HG03378 (cell line): ENCODE measurements around the gene PTPRM.

Source experiments
- ATAC-seq: cut with Tn5 transposase; IDR thresholded peaks from one replicate; pipeline ENCODE4 v1.9.1; 2021; ENCODE audit warnings: mild to moderate bottlenecking, moderate library complexity; ENCODE audit not compliant: unreplicated experiment

PTPRM gene

DNA sequence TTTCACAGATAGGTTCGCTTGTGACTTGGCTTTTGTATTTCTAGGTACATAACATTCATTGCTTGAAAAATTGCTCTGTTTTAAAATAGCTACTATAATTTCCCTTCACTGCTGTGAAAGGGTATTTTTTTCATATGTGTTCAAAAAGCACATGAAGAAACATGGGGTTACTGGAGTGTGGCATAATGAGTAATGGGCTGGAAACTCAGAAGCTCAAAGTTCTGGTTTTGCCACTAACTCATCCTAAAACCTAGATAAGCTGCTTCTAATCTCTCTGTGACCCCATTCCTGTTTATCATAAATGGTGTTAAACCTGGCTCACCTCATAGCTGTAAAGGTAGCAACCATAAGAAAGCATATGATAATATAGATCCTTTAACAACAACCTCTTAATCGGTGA lies 319.3 kb downstream of the PTPRM start:
- no peak for ATAC-seq

DNA sequence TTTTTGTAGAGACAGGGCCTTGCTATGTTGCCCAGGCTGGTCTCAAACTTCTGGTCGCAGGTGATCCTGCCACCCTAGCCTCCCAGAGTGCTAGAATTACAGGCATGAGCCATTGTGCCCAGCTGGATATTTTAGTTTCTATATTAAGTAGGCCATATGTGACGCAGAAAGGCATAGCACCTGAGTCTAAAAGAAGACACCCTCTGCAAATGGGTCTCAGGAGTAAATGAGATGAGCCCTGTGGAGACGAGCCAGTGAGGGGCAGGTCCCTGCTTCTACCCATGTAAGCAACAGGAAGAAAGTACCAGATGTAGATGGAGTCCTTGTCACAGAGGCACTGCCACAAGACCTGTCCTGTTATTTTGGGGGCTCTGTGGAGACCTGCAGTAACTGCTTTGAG lies 322.4 kb downstream of the PTPRM start:
- no peak for ATAC-seq

DNA sequence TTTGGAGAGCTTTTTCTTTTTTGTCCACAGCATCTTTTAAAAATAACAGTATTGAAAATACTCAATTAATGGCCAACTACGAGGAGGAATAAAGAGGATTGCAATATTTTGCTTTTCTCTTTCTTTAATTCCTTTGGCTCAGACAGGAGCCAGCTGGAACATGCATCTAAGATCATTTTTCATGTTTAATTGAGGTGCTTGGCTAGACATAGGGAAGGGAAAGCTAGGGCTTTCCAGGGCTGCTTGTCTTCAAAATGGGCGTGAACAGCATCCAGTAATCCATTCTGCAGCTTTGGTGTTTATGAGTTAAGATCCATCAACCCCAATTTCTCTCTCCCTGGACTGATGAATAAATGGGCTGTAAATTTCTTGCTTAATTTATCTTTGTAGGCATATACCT lies 323.0 kb downstream of the PTPRM start:
- ATAC-seq = no peak

DNA sequence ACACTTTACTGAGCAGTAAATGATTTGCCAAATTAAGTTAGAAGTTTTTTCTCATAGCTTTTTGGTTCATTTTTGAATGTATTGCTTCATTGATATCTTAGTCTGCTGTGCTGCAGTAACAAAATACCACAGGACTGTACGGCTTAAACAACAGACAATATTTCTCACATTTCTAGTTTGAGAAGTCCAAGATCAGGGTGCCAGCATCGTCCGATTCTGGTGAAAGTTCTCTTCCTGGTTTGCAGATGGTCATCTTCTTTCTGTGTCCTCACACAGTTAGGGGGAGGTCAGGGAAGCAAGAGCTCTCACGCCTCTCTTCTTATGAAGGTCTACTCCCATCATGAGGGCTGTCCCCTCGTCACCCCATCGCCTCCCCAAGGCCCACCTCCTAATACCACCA lies 325.4 kb downstream of the PTPRM start:
- no peak for ATAC-seq

DNA sequence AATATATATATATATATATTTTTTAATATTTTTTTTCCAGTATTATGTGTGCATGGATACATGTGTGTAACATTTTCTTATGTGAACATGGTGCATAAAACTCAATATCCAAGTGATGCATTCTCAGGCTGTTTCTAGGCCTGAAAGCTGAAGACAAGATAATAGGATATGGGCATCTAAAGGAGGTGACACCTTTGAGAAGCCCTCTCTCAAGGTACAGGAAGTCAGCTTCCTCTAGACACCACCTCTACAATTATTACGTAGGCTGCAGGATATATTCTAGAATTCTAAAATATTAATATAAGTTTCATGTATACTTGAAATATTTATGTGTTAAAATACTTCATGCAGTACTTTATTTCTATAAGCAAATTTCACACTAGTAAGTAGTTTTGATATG lies 327.5 kb downstream of the PTPRM start:
- ATAC-seq = no peak

DNA sequence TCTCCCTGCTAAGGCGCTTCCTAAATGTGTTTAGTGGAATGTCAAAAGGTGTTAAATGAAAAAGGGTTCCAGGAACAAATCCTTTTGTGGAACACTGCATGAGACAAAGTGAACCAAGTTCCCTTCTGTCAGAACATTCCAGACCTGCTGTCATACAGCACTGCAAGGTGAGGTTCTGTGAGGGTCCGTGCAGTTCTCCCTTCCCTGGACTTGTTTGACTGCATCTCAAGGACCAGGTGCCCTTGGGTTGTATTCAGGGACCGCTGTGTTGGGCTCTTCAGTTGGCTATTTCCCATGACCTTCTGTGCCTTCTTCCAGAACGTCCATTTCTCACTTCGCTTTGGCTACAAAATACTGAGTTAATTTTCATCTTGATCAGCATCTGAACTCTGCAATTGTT lies 328.2 kb downstream of the PTPRM start:
- ATAC-seq = no peak

DNA sequence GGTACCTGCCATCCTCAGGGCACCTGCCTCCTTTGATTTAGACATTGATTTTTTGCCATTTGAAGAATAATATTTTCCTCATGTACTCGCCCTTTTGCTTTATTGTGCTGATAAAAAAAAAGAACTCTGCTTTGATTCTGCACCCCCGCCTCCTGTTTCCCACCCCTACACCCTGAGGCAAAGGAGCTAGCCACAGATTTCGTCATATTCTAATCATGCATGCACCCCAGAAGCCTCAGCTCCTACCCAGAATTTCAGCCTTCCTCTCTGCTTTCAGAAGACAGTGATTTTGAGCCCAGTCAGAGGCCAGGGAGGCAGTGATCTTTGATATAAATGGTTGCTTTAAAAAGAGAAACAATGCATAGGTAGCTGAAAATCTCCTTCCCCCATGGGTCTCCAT lies 329.0 kb downstream of the PTPRM start:
- ATAC-seq = no peak

DNA sequence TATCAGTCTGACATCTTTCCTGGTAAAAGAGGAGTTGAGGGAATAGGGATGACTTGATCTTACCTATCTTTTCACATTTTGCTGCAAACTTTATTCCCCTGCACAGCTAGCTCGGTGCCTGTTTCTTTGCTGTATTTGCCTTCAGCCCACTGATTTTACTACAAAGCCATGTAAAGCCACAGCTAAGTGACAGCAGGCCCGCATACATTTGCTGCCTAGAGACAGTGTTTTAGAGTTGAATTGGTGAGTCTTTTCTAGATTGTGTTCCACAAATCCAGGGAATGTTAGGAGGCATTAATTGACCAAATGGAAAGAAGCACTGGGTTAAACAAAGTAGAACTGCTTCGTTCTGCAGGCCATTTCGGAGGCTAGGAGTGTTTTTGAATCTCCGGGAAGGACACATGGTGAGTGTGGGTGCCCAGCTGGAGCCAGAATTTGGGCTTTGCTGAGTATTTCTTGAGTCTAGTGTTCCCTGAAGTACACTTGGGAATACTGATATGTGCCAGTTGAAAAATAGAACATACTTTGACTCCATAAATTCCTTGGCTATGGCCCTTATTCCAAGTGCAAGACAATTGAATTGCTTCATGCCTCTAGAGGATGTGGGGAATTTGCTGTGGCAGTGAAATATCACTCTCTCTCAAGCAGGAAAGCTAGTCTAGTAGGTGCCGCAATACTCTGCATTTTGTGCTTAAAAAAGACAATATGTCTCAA lies 329.8 kb downstream of the PTPRM start:
- no peak for ATAC-seq

DNA sequence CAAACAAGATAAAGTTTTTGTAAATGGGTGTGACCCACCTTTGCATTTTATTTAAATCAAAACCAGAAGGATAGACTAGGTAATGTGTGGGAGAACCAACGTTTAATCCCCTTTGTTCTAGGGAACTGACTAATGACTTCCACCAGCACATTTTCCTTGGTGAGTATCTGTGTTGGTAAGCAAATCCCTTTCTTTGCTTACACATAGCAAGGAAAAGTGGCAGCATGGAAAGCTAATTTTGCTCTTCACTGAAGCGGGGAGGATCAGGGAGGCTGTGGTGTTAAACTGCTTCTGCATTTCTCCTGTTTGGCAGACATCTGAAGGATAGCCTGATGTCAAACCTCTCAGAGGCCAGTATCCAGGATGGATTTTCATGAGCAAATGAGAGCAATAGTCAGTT lies 331.1 kb downstream of the PTPRM start:
- ATAC-seq = no peak

DNA sequence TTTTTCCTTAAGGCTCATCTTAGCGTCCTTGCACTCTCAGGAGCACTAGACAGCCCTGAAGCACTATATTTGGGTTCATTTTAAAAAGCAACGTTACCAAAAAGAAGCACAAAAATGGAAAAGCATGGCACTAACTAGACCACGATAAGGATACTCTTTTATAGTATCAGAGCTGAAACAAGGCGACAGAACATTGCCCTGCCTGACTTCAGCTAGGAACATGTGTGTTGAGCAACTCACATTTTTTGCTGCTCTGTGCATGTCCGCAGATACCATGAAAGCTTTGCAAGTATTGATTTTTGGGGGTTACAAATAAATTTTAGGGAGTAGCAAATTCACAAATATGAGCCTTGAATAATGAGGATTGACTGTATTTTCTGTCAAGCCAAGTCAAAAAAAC lies 332.0 kb downstream of the PTPRM start:
- no peak for ATAC-seq

DNA sequence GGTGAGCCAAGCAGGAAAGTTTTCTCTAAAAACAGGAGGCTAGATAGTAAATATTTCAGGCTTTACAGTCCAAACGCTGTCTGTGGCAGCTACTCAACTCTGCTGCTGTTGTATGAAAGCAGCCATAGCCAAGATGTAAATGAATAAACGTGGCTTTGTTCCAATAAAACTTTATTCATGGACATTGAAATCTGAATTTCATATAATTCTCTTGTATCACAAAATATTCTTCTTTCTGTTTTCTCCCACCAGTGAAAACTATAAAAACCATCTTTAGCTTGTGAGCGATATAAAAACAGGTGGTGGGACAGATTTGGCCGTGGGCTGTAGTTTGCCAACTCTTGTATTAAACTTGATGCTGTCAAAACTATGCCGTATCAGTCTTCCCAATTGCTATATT lies 333.0 kb downstream of the PTPRM start:
- ATAC-seq = no peak

DNA sequence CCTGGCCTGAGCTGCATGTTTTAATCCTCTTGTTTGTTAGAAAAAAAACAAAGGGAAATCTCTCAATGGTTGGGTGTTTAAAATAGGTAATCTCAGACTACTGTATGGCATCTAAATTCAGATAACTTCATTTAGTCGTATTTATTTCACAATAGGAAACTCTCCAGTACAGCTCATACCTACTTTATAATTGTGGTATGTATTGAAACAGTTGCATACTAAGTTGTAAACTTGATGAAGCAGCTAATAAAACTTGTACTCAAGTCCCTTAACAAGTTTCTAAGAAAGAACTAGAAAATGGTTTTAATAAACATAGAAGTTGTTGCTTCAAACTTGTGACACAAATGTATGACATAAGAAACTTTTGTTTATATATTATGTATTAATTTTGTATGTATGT lies 334.5 kb downstream of the PTPRM start:
- no peak for ATAC-seq

DNA sequence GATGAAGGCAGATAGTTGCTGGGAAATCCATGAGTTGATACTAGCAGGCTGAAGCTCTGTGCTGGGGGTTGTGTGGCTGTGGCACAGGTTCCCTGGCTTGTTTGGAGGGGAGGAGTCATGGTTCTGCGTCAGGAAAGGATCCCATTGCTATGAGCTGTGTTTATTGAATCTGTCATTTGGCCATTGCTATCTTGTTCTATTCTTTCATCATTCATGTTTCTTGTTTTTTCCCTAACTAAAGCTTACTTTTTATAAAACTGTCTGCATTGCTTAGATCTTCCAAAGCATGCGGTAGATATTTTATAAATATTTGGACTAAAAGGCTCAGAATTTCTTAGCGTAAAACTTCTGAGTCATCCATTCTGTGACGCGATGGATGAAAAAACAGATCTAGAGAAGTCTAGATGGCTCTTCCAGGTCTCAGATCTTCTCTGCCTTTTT lies 335.3 kb downstream of the PTPRM start:
- no peak for ATAC-seq

DNA sequence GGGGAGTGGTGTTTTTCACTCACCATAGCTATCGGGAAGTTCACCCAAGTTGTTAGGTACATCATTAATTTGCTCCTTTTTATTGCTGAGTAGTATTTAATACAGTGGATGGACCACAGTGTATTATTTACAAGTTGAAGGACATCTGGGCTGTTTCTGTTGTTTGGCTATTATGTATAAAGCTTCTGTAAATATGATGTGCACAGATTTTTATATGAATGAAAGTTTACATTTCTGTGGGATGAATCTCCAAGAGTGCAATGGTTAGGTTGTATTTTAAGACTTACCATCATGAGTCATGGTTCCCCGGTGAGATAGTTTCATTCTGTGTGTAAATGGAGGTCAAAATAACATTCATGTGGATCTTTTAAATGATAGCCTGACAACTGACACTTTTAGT lies 337.4 kb downstream of the PTPRM start:
- ATAC-seq = no peak

DNA sequence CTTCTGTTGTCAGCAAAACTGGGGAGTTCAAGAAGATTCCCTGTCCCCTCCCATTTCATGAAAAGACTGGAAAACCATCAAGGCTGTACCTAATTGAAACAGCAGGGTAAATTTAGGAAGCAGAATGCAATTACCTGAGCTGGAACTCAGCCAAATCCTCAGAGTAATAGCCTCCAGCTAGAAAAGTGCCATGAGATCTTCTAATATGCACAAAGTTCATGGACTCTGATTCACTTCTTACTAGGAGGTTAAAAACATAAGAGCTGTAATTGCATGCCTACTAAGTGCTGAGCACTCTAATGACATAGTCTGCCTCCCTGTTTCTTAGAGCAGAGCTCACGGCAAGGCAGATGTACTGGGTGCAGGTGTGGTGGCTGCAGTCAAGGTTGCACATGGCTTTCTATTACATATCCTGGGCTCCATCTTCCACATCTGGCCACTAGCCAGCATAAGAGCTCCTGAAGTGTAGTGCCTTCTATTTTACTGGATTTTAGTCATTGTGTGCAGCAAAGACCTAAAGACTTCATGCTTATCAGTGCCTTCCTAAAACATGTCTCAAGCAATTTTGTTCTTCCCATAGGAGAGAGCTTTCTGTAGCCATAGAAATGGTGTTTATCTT lies 341.7 kb downstream of the PTPRM start:
- no peak for ATAC-seq

DNA sequence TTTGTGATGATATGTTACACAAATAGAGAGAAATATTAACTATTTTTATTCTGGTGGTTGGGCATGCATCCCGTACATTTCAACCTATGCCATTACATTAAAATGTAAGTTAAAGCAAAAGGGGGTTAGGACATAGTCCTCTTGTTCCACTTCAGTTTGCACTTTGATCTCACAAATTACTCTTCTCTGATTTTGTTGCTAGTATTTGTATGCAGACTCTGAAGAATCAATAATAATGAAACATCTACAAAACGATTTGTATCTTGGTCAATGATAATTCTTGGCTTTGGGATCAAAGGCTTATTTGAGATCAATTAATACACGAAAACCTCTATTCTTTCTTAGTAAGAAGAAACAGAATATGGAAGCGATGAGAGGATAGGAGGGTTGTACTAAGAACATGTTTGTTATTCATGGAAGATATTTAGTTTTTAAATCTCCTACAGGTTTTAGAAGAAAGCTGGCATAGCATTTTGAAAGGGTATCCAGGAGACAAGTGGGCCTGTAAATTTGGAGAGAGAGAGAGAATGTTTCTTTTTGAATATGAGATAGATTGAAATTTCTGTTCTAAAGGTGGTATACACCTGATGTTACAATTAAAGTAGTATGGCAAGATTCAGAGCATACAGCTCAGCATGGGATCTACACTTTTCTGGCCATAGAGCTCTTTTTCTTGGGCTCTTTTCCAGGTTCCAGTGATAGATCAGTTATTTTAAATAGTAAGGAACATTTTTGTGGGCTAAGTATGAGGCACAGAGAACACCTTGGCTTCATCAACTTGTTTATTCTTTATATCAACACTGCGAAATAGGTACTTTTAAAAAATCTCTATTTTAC lies 347.9 kb downstream of the PTPRM start:
- no peak for ATAC-seq

DNA sequence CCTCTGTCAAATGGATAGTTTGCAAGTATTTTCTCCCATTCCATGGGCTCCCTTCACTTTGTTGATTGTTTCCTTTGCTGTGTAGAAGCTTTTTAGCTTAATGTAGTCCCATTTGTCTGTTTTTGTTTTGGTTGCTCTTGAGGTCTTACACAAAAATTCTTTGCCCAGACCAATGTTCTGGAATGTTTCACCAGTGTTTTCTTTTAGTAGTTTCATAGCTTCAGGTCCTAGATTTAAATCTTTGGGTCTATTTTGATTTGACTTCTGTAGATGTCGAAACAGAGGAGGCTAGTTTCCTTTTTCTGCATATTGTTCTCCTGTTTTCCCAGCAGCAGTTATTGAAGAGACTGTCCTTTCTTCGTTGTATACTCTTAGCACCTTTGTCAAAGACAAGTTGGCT lies 351.6 kb downstream of the PTPRM start:
- ATAC-seq = no peak

DNA sequence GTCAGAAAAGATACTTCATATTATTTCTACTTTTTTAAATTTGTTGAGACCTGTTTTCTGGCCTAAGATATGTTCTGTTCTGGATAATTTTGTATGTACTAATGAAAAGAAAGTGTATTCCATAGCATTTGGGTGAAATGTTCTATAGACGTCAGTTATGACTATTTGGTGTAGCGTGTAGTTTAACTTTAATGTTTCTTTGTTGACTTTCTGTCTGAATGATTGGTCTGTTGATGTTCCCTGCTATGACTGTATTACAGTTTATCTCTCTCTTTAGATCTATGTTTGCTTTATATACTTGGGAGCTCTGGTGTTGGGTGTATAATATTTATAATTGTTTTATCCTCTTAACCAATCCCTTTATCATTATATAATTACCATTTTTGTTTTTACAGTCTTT lies 352.4 kb downstream of the PTPRM start:
- ATAC-seq = no peak

DNA sequence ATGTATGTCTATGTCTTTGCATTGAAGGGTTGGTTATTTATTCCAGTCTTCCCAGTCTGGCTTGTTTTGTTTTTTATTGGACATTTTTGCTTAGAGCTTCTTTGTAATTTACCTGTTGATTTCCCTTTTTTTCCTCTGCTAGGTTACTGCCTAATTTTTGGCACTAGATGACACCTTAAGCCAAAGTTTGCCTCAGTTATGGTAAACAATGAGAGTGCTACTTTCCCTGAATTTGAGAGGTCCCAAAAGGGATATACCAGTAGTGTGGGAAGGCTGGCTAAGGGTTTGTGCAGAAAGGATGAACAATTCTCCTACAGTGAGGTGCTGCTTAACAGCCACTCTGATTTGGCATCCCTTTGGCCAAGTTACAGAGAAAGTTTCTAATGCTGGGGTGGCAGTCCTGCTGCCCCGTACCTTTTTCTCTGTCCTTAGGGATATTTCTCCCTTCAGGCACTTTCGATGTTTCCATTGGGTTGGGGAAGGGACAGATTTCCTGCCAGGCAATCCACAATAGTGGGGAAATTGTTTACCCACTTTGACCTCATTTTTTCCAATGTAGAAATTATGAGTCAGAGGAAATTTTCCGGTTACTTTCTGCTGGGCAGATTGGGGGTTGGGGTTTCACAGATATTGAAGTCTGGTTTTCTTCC lies 354.9 kb downstream of the PTPRM start:
- no peak for ATAC-seq

DNA sequence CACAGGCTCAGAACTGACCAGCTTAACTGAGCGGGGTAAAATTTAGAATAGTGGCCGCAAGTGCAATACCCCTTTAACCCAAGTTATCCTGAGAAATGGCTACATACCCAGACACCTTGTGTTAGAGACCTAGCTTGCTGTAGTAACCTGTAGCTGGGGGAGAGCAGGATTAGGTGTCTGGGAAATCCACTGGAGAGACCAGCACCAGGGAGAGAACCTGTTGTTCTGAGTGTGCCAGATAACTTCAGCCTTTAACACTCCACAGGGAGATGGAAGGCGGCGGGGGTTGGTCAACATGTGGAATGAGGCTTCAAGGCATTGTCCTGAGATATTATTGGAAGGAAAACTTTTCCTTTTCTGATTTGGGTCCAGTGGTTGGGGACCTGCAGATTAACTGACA lies 356.0 kb downstream of the PTPRM start:
- ATAC-seq = no peak

DNA sequence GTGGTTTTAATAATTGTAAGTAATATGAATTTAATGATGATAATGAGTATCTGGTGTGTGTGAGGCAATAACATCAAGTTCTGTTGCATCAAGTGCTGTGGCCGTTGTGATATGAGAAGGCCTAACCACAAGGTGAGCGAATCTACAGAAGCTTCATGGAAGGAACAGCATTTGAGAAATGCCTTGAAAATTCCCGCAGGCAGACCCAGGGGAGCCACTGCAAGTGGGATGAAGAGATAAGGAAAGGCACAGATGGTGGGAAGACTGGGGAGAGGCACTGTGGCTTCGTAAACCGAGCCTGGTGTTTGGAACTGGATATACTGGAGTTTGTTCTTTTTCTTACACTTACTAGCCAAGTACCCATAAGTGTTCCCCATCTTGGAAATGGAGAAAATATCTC lies 357.5 kb downstream of the PTPRM start:
- no peak for ATAC-seq

DNA sequence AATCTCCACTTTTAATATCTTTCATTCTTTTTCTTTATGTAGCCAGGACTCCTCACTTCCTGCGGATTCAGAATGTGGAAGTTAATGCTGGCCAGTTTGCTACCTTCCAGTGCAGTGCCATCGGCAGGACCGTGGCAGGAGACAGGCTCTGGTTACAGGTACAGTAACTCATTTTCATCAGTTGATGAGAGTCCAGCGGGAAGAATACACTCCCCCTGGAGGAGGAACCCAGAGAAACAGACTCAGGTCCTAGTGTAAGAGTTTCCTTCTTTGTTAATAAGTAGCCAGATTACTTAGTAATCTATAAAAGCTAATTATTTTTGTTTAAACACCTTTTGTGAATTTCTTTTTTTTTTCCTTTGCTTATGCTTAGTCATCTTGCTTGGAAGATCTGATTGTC lies 359.4 kb downstream of the PTPRM start:
- ATAC-seq = no peak
